ENCODE measurements around the gene NMNAT2. TPM values are rescaled to one million over a fixed set of nuclear protein-coding genes. Genes with fewer than 3 reads are reported as not detected.

The NMNAT2 gene
- total RNA-seq, 1 donor from 2014 or later, result 0.62 TPM

DNA sequence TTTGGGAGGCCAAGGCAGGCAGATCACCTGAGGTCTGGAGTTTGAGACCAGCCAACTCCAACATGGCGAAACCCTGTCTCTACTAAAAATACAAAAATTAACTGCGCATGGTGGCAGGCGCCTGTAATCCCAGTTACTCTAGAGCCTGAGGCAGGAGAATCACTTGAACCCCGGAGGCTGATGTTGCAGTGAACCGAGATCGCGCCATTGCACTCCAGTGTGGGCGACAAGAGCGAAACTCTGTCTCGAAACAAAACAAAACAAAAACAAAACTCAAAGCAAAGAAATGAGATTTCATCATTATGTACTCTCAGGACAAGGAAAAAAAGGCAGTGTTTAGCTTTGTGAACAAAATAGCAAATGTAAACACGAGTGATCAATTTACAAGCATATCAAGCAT lies 171.1 kb downstream of the NMNAT2 start:
- DNase-seq (no peak), ATAC-seq (no peak)
- Histone ChIP-seq H3K27me3 (ENCODE audit: low read depth) (no peaks in the 10 kb centered on the region), H3K36me3 (no peaks in the 10 kb centered on the region), H3K9me3 (no peaks in the 10 kb centered on the region), H3K27ac (no peak overlapping the region), H3K4me1 (peaks cover 18% of the 10 kb centered on the region), H3K4me3 (no peak overlapping the region)
- TF ChIP-seq CTCF (IDR thresholded peaks at IDR 0.05), result no peak
- intact Hi-C loops (cut with DNase I), result no loop called here

DNA sequence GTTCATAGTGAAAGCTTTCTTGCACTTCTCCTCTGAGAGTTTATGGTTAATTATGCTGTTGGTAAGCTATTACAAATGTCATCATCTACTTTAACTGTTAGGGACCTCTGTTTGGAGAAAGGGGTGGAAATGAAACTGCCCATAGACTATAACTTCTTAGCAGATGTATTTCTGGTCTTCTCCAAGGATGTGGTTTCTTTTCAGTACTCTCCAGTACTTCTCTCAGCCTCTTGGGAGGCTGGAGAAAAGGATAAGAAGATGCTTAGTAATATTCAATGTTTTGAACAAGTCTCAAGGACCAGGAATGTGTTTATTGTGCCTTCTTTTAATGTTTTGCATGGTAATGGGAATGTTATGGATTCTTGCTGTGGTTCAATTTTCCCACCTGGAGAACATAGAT lies 171.7 kb downstream of the NMNAT2 start:
- TF ChIP-seq CTCF (IDR thresholded peaks at IDR 0.05), result no peak
- H3K27ac ChIP-seq, result no peak overlapping the region
- no peaks in the 10 kb centered on the region for H3K9me3 ChIP-seq
- ATAC-seq (no peak), DNase-seq (no peak)
- H3K4me1 ChIP-seq, result peaks cover 18% of the 10 kb centered on the region
- H3K36me3 ChIP-seq, result no peaks in the 10 kb centered on the region
- H3K27me3 ChIP-seq (ENCODE audit: low read depth), result no peaks in the 10 kb centered on the region
- intact Hi-C loops (cut with DNase I), result no loop called here
- H3K4me3 ChIP-seq, result no peak overlapping the region

GRCh38 chr1:183245357-183245756 lies 172.8 kb downstream of the NMNAT2 start:
- Histone ChIP-seq H3K27ac (peak overlapping the region; percentile 8), H3K27me3 (ENCODE audit: low read depth) (no peaks in the 10 kb centered on the region), H3K36me3 (no peaks in the 10 kb centered on the region), H3K4me3 (no peak overlapping the region), H3K9me3 (no peaks in the 10 kb centered on the region), H3K4me1 (peaks cover 18% of the 10 kb centered on the region)
- ATAC-seq, result no peak
- no peak for TF ChIP-seq CTCF (IDR thresholded peaks at IDR 0.05)
- intact Hi-C loops (cut with DNase I), result no loop called here
- DNase-seq, result no peak

DNA sequence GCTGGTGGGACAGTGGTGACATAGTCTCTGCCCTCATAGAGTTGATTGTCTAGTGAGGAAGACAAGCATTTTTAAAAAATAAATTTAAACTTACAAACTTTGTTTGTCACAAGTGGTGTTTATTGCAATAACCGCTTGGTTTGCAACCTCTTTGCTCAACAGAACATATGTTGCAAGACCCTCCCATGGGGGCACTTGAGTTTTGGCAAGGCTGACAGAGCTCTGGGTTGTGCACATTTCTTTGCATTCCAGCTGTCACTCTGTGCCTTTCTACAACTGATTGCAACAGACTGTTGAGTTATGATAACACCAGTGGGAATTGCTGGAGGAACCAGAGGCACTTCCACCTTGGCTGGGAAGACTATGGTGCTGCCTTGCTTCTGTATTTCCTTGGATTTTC lies 173.7 kb downstream of the NMNAT2 start:
- H3K4me3 ChIP-seq, result no peak overlapping the region
- intact Hi-C loops (cut with DNase I), result no loop called here
- TF ChIP-seq CTCF (IDR thresholded peaks at IDR 0.05), result no peak
- H3K27ac ChIP-seq, result peak overlapping the region; percentile 46
- no peaks in the 10 kb centered on the region for H3K36me3 ChIP-seq
- no peaks in the 10 kb centered on the region for H3K27me3 ChIP-seq (ENCODE audit: low read depth)
- no peaks in the 10 kb centered on the region for H3K9me3 ChIP-seq
- DNase-seq (peak; percentile 64), ATAC-seq (peak; percentile 65 to 70)
- peaks cover 18% of the 10 kb centered on the region for H3K4me1 ChIP-seq

- intact Hi-C loops (cut with DNase I), result no loop called here
- no peak for TF ChIP-seq CTCF (IDR thresholded peaks at IDR 0.05)
- DNase-seq (no peak), ATAC-seq (peak; percentile 77 to 88)
- Histone ChIP-seq H3K4me1 (peaks cover 18% of the 10 kb centered on the region), H3K9me3 (no peaks in the 10 kb centered on the region), H3K27me3 (ENCODE audit: low read depth) (no peaks in the 10 kb centered on the region), H3K27ac (peak overlapping the region; percentile 54), H3K36me3 (no peaks in the 10 kb centered on the region), H3K4me3 (no peak overlapping the region)
Measured at GRCh38 chr1:183243161-183244050, 174.8 kb downstream of the NMNAT2 start.

Data from lower lobe of right lung (tissue), 2 donors.